GM19023 (cell line): ENCODE results near the gene NUPR2.
"Not testable (repeated sequence)": the region's sequence is repeated elsewhere in the genome, so short reads cannot be mapped to it uniquely, and the experiment has no call there.

Source experiments
- ATAC-seq: cut with Tn5 transposase; IDR thresholded peaks from one replicate; pipeline ENCODE4 v1.9.1; 2021; ENCODE audit warnings: mild to moderate bottlenecking, moderate library complexity; ENCODE audit not compliant: unreplicated experiment

The NUPR2 gene, protein sequence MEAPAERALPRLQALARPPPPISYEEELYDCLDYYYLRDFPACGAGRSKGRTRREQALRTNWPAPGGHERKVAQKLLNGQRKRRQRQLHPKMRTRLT

DNA sequence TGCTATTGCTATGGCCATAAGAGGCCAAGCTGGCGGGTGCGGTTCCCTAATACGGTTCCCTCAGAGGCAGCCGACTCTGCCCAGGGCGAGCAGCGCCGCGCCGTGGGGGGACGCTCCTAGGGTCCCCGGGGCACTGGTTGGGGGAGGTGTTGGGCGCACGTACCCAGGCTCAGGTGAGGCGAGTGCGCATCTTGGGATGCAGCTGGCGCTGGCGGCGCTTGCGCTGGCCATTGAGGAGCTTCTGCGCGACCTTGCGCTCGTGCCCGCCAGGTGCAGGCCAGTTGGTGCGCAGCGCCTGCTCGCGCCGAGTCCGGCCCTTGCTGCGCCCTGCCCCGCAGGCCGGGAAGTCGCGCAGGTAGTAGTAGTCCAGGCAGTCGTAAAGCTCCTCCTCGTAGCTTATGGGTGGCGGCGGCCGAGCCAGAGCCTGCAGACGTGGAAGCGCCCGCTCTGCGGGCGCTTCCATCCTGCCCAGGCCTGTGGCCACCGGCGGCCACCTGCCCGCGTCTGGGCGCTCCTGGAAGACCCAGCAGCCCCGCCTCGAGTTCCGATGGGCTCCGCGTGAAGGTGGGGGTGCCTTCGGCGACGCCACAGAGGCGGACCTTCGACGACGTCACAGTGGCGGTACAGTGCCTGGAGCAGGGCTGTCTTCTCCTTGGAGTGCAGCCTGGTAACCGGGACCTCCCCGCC is at the start of gene NUPR2:
Gene NUPR2 (minus strand): TSS at position 566 of the 687 bp plus-strand sequence. CDS start 103 bp downstream, at position 463.
- ATAC-seq, result no peak

DNA sequence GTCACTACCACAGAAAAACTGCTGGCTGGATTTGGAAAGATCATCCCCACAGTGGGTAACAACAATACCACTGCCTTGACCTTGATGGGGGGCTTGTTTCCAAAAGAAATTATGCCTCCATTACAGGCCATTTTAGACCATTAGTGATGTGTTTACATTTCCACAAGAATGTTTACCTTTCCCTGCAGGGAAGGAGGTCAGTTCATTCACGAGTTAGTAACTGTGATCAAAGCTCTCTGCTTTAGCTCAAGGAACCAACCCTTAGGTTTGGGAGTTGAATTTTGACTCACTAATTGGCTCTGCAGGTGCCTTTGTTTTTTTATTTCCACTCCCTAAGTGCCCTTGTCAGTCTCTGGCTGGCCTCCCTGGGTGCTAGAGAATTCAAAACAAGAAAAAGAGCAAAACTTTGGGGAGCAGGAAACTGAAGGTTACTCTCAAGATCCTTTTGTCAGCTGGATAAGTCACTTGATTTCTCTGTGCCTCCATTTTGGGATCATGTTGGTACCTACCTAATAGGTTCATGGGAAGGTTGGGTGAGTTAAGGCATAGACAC is 41.1 kb upstream of the NUPR2 start:
- no peak for ATAC-seq

DNA sequence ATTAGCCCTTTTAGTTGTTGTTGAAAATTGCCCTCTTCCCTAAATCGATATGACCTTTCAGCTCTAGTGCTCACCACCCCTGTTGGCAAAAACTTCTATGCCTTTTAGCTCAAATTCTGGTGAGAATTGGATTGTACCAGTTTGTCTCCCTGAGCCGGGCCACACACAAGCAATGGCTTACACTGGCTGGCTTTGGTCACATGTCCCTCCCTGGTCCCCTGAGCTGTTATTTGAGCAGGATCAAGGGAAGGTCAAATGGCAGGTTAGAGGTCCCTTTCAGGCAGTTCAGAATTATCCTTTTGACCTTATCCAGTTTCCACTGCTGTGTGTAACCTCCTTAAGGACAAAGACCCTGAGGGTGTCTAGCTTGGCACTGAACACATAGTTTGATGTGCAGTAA is 14.8 kb upstream of the NUPR2 start:
- ATAC-seq, result not testable (repeated sequence)

DNA sequence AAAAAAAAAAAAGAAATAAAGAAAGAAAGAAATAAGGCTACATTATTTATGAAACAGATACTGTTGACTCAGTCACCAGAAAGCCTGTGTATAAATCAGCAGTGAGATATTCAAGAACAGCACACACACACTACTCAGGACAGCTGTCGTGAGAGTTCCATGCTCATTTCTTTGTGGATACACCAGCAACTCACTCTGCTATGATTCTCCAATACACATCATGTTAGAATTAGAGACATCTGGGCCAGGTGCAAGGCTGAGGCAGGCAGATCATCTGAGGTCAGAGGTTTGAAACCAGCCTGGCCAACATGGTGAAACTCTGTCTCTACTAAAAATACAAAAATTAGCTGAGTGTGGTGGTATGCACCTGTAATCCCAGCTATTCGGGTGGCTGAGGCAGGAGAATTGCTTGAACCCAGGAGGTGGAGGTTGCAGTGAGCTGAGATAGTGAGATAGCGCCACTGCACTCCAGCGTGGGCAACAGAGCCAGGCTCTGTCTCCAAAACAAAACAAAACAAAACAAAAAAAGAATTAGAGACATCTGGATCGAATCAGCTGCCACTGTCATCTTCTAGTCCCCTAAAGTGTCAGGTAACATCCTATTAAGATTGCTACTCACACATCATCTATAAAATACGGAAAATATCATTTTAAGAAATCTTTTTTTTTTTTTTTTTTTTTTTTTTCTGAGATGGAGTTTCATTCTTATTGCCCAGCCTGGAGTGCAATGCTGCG is 11.2 kb upstream of the NUPR2 start:
- ATAC-seq, result no peak

DNA sequence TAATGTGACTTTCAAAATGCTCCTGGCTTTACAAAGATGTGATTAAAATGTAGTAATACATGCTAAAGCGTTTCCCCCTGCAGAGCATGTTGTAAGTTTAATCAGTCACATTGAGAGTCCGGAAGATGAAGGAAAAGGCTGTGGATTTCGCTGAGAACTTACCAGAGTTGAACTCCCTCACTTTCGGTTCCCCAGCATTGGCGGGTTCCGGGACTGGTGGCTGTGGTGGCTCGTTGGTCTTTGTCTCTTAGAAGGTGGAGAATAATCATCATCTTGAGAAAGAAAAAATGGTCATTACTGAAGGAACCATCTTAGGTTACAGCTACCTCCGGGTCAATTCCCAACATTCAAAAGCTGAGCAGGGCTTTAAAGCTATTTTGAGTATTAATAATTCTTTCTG is 9.6 kb upstream of the NUPR2 start:
- no peak for ATAC-seq

DNA sequence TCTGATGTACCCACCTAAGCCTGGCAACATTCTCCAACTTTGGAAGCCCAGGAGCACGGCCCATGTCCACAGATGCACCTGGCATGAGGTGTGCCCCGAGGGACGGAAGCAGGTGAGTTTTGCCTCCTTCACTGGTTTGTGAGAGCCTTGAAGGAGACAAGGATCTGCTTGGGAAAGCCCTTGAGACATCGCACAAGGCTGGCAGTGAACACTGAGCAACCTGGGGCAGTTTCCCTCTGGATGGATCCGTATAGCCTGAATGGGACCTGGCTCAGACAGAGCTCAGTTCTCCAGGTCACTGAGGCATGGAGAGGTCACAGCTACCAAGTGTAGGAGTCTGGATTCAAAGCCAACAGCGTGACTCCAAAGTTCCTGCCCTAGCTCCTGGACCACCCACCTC is 8.8 kb upstream of the NUPR2 start:
- ATAC-seq, result no peak

DNA sequence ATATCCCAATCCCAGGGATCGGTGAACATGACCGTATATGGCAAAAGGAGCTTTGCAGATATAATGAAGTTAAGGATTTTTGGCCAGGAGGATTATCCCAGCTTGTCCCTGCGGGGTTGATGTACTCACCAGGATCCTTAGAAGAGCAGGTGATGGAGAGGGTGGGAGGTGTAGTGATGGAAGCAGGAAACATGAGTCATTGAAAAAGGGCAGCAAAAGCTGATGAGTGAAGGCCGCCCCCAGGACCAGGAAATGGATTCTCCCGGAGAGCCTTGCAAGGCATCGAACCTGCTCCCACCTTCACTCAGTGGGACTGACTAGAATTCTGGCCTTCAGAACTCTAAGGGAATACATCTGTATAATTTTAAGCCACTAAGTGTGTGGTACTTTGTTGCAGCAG is 5.2 kb upstream of the NUPR2 start:
- ATAC-seq, result no peak

DNA sequence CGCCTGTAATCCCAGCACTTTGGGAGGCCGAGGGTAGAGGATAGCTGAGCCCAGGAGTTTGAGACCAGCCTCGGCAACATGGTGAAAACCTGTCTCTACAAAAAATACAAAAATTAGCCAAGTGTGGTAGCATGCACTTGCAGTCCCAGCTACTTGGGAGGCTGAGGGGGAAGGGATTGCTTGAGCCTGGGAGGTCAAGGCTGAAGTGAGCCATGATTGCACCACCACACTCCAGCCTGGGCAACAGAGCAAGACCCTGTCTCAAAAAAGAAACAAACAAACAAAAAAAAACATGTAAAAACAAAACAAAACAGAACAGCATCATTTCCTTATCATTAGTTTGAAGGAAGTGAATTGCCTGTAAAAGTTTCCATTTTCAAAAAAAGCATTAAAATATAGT is 4.0 kb downstream of the NUPR2 start:
- not testable (repeated sequence) for ATAC-seq

DNA sequence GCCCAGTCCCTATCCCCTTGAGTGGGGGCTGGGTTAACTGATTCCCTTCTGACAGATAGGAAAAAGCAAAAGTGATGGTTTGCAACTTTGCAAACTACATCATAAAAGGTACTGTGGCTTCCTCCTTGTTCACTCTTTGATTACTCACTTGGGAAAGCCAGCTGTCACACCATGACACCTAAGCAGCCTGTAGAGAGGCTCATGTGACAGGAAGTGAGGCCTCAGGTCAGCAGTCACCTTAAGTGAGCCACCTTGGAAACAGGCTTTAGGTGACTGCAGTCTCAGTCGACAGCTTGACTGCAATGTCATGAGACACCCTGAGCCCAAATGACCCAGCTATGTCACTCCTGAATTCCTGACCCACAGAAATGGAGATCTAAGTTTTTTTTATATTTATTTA is 5.6 kb downstream of the NUPR2 start:
- ATAC-seq, result no peak

DNA sequence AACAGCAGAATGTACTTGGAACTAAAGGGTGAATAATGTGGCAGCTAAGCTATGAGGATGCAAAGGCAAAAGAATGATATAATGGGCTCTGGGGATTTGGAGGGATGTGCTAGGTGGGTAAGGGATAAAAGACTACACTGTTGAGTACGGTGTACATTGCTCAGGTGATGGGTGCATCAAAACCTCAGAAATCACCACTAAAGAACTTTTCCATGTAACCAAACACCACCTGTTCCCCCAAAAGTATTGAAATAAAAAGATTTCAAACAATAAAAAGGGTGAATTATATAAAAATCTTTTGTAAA is 8.3 kb downstream of the NUPR2 start:
- ATAC-seq, result no peak

DNA sequence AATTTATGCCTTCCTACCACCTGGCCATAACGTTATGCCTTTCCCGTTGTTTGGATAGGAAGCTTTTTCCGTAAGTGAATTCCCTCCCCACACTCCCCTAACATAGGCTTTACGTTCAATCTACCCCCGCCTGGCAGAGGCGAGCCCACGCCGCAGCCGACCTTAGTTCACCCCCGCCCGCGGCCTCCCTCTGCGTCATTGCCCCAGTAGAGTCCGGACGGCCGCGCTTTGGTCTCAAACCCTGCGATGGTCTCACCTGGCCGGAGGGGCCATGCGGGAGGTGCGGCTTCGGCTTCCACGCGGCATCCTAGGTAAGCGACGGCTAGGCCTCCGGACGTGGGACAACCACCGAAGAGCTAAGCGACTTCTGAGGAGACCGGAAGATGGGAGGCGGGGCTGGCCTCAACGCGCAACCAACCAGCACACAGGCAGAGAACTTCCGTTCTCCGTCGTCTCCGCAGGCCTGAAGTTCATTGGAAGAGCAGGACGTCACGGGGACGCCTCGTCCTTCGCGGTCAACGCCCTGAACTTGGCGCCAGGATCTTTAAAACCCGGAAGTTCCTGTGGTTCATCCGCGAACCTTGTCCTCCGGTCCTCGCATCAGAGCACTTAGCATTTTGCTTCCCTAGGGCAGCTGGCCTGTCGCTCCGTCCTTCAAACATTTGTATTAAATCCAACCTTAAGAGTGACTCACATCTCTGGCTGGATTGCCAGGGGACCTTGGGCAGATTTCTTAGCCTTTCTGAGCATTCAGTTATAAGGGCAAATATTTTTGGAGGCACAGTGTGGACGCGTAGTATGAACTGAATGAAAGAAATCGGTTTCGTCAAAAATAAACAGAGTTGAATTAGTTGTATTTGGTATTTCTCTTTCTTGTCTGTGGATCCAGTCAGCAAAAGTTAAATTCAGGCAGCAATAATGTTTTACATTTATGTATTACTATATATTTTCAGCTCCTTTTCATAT is 9.8 kb downstream of the NUPR2 start, which contains the start of gene CHCHD2:
Gene CHCHD2 (minus strand): TSS at position 369 of the 966 bp plus-strand sequence. CDS start 63 bp downstream, at position 306.
- ATAC-seq, result peak; percentile 100

DNA sequence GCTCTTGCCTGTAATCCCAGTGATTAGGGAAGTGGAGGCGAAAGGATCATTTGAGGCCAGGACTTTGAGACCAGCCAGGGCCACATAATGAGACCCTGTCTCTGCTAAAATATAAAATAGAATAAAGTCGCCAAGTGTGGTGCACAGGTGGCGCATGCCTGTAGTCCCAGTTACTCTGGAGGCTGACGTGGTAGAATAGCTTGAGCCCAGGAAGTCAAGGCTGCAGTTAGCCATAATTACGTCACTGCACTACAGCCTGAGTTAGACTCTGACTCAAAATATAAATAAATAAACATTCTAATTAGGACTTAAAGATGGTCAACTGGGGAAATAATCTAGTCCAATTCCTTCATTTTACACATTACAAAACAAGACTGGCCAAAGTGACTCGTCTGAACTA is 10.7 kb downstream of the NUPR2 start:
- no peak for ATAC-seq

DNA sequence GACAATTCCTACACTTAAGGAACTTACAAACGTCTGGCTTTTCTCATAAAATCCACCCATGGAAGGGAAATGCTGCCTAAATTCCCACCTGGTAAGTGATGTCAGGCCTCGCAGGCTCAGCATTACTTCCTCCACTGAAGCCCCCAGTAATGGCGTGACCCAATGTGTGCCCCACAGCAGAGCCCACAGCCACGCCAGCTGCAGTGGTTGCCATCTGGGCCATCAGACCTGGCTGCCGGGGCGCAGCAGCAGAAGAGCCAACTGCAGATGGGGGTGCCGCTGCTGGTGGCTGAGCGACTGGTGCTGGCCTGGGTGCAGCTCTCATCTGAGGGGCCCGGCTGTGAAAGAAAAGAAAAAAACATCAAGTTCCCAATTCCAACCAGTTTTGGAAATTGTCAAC is 12.1 kb downstream of the NUPR2 start:
- ATAC-seq, result not testable (repeated sequence)

DNA sequence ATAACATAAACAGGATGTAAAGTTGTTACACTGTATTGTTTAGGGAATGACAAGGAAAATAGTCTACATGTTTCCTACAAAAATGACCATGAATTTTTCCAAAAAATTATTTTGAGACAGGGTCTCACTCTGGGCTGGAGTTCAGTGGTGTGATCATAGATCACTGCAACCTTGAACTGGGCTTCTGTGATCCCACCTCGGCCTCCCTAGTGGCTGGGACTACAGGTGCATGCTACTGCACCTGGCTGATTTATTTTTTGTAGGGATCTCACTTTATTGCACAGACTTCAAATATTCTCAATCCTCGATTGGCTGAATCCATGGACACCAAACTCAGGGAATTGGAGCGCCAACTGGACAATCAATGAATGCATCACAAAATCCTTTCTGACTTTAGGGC is 16.6 kb downstream of the NUPR2 start:
- ATAC-seq, result no peak

DNA sequence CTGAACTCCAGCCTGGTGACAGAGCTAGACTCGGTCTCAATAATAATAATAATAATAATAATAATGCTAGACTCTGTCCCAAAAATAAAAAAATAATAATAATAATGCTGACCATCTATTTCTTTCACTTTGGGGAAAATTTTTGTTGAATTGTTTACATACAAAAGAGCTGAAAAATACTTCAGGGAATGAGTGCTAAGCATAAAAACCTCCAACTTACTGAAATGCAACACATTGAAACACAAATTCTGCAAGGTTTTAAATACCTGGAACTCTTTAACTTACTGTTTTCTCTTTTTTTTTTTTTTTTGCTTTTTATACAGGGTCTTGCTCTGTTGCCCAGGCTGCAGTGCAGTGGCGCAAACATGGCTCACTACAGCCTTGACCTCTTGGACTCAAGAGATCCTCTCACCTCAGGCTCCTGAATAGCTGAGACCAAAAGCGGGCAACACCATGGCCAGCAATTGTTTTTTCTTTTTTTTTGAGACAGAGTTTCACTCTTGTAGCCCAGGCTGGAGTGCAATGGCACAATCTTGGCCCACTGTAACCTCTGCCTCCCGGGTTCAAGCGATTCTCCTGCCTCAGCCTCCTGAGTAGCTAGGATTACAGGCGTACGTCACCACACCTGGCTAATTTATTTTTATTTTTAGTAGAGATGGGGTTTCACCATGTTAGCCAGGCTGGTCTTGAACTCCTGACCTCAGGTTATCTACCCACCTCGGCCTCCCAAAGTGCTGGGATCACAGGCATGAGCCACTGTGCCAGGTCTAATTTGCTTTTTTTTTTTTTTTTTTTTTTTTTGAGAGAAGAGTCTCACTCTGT is 17.8 kb downstream of the NUPR2 start:
- not testable (repeated sequence) for ATAC-seq

DNA sequence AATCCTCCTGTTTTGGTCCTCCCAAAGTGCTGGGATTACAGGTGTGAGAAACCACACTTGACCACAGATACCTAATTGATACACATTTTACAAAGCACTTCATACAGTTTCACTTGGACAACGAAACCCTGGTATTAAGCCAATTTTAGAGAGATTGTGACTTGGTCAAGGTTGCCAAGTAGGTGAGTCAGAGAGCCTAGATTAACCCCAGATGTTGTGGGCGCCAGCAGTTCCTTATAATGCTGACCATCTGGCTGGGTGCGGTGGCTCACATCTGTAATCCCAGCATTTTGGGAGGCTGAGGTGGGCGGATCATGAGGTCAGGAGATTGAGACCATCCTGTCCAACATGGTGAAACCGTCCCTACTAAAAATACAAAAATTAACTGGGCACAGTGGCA is 18.5 kb downstream of the NUPR2 start:
- no peak for ATAC-seq

DNA sequence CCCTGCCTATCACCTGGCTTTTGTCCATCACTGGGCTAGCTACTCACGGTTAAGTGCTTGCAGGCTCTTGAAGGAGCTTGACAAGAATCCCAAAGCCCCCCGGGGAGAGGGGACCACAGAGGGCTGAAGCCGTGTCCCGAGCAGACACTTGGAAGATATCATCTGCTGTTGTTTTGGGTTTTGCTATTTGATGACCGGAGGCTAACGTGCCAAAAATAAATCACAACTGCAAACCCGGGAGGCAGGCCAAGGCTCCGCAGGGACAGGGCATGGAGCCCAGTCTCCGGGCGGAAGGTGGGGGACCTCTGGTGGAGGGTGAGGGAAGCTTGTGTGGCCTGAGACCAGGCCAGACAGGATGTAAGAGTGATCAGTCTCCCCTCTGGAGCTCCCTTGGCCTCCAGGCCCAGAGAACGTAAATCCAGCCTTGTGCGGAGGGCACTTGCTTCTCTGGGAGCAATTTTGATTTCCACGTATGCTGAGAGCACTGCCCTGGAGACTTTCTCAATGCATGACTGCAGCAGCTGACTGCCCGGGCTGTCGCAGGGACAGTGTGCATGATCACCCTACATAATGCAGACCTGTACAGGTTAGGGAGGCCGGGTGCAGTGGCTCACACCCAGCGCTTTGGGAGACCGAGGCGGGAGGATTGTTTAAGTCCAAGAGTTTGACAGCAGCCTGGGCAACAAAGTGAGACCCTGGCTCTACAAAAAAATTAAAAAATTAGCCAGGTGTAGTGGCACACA is 23.3 kb downstream of the NUPR2 start, which contains the start of gene PHKG1:
Gene PHKG1 (minus strand): TSS at position 164 of the 743 bp plus-strand sequence. CDS start 4,011 bp downstream, outside the sequence.
- no peak for ATAC-seq

DNA sequence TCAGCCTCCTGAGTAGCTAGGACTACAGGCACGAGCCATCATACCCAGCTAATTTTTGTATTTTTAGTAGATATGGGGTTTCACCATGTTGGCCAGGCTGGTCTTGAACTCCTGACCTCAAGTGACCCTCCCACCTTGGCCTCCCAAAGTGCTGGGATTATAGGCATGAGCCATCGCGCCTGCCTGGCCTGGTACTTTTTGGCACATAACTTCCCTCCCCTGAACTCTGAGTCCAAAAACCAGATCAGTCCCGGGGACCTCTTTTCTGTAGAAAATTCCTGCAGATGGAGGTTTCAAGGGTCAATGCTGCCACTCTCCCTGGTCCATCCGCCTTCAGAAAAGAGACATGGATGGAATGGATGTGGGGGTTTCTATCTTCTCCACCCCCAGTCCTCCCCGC is 23.8 kb downstream of the NUPR2 start:
- not testable (repeated sequence) for ATAC-seq

DNA sequence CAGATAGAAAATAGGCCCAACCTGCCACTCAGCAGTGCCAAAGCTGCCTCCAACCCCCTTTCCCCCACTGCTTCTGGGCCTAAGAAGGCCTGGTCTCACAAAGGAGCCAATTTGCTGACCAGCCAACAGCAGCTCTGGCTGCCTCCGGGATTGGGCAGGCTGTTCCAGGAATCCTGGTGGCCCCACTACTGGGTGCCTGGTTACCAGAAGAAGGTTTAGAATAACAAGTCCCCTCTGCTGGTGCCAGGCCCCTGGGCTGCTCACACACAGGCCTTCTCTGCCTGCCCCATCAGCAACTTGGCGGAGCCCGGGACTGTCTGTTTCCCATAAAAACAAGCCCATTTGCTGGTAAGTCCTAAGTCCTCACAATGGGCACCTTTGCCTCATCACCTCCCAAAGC is 24.6 kb downstream of the NUPR2 start:
- no peak for ATAC-seq
